ENCODE results near the gene METRN.

METRN gene

DNA sequence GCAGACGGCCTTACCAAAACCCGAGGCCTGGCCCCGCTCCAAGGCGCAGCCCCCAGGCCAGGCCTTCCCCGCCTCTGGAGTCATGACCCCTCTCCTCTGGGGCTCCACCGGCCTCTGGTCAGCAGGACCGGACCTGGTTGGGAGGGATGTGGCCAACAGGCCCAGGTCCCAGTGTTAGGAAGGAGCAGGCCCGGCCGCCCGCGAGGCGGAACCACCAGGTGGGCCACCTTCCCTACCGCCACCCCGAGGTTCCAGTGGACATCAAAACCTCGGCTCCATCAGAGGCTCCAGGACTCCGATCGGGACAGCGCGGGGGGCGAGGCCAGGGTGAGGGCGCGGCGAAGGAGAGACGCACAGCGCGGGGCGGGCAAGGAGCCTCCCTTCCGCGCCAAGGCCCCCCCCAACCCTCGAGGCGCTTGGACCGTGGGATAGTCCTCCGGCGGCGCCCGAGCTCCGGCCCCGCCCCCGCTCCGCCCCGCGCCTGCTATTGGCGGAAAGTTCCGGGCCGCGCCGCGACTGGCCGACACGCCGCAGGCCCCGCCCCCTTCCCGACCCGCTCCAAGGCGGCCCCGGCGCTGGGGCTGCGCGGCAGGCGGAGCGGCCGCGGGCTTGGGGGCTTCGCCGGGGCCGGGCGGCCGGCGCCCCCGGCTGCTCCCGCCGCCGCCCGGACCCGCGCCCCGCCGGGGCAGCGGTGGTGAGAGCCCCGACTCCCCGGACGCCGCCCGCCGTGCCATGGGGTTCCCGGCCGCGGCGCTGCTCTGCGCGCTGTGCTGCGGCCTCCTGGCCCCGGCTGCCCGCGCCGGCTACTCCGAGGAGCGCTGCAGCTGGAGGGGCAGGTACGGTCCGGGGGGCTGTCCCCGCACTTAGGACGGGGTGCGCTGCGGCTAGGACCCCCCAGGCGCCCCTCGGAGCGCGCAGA is at the start of gene METRN:
METRN (plus strand) TSS at position 561 of the 919 bp plus-strand sequence; CDS start at position 733, 172 bp downstream.
- no peak for DNase-seq

DNA sequence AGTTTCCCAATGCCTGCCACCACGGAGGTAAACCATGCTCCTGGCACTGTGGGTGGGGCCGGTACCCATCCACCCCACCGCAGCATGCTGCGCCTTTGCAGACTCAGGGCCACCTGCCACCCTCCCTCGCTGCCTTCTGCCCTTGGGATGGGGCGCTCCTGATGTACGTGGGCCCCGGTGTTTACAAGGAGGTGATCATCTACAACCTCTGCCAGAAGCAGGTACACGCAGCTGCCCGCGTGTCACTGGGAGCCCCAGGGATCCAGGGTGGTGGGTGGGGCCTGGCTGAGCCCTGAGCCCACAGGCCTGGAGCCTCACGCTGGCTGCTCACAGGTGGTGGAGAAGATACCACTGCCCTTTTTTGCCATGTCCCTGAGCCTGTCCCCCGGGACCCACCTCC is 48.3 kb upstream of the METRN start:
- no peak for DNase-seq

DNA sequence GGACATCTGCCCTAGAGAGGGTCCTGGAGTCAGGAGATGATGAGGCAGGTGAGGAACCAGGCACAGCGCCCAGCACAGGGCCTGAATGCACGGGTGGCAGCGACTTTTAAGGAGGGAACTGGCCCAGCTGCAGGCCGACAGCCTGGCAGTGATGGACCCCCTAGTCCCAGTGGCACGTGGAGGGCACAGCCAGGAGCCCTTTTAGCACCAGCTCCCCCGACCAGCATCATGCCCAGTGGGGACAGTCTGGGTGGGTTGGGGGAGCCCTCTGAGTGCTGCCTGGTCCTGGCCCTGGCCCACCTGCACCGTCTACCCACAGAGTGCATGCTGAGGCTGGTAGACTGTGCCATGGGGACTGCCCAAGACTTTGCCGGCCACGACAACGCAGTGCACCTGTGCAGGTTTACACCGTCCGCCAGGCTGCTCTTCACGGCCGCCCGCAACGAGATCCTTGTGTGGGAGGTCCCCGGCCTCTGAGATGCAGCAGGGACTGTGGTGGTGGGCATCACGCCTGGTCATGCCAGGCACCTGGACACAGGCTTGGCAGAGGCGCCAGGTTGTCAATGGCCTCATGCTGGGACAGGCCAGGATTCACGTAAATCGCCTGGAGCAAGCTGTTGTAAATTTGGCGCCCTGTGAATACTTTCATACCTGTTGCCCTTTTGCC is 47.7 kb upstream of the METRN start:
- DNase-seq: no peak

DNA sequence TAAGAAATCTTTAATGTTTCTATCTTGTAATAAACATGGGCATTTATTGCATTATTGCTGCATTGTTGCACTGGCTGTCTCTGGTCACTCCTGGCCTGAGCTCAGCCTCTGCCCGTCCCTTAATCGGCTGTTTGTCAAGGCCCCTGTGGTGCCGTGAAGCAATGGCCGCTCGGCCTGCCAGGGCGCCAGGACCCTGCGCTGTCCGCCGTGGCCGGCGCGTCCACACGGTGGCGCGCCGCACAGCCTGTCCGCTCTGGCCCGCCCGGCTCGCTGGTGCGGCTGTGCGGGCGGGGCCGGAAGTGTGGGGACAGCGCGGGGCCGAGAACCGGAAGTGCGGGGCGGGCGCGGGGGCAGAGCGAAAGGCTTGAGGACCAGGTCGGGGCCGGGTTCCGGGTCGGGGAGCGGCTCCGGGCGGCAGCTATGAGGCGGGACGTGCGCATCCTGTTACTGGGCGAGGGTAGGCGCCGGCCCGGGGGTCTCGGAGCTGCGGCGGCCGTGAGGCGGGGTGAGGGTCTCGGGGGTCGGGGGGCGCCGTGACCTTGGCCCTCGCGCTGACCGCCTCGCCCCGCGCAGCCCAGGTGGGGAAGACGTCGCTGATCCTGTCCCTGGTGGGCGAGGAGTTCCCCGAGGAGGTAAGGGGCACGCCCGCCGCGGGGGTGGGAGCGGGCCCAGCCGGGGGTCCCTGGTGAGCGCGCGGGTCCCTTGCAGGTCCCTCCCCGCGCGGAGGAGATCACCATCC is 47.0 kb upstream of the METRN start, which contains the start of gene RHOT2:
RHOT2 (plus strand) TSS at position 353 of the 739 bp plus-strand sequence; CDS start at position 421, 68 bp downstream.
- peak; percentile 83 for DNase-seq

DNA sequence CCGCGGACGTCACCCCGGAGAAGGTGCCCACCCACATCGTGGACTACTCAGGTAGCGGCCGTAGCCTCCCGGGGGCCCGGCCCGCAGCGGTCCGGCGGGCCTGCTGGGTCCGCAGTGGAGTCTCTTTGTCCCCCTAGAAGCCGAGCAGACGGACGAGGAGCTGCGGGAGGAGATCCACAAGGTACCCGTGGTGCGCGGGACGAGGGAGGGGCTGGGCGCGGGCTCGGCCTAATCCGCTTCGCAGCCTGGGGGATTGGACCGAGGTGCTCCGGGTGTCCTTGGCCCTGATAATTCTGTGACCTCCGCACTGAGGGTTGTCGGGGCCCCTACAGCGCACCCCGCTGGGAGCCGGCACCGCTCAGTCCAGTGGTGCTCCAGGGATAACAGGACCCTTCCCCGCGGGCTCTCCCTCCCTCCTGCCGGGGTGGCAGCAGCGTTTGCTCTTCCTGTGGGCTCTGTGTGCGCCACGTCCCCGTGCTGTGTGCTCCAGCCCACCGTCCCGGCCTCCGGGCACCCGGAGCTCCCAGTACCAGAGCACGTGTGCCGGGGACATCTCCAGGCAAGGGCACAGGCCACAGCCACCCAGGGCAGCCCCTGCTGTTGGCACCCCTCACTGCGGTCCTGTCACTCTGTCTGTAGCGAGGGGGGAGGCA is 46.3 kb upstream of the METRN start:
- no peak for DNase-seq

DNA sequence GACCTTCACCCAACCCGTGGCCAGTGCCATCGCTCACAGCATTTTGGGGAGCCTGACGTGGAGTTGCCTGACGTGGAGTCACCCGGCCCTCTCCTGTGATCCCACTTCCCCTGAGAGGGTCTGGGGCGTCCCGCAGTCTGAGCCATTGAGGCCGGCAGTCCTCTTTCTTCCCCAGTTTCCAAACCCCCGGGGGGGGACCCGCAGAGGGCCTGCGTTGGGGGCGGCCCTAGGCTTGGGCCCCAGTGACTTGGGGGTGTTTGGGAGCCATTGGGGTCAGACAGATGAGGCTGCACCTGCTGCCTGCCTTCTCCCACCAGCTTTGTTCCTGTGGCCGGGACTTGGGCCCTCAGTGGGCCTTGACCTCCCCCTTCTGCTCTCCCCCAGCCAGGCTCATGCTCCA is 45.3 kb upstream of the METRN start:
- DNase-seq: no peak

DNA sequence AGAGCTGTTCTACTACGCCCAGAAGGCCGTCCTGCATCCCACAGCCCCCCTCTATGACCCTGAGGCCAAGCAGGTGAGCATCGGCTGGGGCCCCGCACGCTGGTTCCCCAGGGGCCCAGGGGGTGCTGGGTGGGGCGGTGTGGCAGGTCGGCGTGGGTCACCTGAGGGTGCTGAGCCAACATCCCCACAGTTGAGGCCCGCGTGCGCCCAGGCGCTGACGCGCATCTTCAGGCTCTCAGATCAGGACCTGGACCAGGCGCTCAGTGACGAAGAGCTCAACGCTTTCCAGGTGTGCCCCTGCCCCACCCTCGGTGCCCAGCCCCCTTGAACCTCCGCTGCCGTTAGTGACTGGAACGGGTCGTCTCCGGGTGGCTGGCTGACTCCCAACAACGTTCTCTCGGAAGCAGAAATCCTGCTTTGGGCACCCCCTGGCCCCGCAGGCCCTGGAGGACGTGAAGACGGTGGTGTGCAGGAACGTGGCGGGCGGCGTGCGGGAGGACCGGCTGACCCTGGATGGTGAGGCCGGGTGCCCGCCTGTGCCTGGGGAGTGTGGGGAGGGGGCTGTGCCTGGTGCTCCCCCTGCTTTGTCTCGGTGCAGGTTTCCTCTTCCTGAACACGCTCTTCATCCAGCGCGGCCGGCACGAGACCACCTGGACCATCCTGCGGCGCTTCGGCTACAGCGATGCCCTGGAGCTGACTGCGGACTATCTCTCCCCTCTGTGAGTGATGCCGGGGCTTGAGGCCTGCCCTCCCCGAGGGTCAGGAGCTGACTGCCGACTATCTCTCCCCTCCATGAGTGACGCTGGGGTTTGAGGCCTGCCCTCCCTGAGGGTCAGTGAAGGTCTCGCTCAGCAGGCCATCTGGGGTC is 44.2 kb upstream of the METRN start:
- DNase-seq: no peak

DNA sequence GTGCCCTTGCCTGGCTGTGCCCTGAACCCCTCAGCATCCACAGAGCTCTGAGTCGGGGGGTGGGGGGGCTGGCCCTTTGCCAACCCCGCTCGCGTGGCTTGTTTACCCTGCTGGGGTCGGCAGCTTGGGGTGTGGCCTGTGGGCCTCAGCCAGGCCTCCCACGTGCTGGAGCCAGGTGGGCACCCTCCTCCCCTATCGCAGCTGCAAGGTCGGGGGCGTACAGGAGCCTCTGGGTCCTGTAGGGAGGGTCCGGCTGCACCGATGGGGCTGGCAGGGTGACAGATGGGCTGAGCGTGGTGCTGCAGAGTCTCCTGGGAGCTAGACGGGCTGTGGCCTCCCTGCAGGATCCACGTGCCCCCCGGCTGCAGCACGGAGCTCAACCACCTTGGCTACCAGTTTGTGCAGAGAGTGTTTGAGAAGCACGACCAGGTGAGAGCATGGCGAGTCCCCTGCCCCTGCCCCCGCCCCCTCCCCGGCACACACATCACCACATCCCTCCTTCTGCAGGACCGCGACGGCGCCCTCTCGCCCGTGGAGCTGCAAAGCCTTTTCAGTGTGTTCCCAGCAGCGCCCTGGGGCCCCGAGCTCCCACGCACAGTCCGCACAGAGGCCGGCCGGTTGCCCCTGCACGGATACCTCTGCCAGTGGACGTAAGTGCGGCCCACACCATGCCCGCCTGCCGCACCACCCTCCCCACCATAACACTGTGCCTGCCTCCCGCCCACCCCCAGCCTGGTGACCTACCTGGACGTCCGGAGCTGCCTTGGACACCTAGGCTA is 43.4 kb upstream of the METRN start:
- DNase-seq: no peak

DNA sequence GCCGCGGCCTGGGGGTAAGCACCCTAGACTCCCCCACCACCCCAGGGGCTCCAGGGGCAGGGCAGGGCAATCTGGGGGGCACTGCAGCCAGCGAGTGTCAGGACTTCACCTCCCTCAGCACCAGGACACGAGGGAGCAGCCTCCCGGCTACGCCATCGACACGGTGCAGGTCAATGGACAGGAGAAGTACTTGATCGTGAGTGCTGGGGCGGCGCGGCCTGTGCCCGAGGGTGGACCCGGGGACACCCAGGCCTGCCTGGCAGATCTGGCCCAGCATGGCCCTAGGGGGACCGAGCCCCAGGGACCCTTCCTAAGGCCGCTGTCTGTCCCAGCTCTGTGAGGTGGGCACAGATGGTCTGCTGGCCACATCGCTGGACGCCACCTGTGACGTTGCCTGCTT is 42.5 kb upstream of the METRN start:
- DNase-seq: no peak

DNA sequence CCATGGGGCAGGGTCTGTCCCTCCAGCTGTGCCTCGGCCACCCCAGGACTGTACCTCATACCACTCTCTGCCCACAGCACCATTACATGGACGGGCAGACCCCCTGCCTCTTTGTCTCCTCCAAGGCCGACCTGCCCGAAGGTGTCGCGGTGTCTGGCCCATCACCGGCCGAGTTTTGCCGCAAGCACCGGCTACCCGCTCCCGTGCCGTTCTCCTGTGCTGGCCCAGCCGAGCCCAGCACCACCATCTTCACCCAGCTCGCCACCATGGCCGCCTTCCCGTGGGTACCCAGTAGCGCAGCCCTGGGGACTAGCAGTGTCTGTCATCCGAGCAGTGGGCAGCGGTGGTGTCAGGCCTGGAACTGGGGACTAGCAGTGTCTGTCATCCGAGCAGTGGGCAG is 42.1 kb upstream of the METRN start:
- no peak for DNase-seq

DNA sequence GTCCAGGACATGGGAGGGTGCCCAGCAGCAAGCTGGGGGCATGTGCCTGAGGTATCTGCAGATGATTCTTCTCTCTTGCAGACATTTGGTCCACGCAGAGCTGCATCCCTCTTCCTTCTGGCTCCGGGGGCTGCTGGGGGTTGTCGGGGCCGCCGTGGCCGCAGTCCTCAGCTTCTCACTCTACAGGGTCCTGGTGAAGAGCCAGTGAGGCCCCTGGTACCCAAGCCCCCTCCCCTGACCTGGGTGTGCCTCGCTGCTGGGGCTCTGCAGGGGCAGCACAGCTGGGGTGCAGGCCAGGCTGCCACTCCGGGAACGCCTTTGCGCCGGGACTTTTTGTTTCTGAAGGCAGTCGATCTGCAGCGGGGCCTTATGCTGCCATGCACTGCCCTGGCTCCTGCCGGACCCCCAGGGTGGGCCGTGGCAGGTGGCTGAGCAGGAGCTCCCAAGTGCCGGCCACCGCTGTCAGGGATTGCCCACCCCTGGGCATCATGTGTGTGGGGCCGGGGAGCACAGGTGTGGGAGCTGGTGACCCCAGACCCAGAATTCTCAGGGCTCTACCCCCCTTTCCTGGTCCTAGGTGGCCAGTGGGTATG is 41.4 kb upstream of the METRN start:
- no peak for DNase-seq

DNA sequence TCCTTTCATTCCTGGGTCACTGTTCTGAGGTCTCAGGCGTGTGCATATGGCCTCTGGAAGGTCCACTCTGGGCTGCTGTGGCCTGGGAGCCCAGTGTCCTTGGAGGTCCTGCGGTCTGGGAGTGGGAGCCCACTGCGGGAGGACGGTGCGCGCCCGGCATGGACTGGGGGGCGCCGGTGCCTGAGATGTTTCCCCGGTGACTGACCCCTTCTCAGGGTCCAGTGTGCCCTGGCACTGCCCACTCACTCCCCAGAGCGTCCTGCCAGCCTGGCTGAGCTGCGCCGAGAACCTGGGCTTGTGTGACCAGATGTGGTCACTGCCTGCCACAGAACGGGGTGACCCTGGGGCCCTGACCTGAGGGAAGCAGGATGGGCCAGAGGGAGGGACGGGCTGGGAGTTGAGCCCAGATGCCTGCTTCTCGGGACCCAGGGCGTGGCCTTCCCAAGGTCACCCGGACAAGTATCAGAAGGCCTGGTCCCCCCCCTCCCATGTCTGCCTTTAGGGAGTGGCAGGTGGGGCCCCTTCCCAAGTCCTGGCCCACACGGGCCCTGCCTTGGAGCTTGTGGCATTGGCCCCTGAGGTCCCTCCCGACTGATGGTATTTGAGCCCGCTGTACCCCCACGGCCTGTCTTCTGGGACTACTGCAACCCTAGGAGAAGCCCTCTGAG is 40.6 kb upstream of the METRN start:
- no peak for DNase-seq

DNA sequence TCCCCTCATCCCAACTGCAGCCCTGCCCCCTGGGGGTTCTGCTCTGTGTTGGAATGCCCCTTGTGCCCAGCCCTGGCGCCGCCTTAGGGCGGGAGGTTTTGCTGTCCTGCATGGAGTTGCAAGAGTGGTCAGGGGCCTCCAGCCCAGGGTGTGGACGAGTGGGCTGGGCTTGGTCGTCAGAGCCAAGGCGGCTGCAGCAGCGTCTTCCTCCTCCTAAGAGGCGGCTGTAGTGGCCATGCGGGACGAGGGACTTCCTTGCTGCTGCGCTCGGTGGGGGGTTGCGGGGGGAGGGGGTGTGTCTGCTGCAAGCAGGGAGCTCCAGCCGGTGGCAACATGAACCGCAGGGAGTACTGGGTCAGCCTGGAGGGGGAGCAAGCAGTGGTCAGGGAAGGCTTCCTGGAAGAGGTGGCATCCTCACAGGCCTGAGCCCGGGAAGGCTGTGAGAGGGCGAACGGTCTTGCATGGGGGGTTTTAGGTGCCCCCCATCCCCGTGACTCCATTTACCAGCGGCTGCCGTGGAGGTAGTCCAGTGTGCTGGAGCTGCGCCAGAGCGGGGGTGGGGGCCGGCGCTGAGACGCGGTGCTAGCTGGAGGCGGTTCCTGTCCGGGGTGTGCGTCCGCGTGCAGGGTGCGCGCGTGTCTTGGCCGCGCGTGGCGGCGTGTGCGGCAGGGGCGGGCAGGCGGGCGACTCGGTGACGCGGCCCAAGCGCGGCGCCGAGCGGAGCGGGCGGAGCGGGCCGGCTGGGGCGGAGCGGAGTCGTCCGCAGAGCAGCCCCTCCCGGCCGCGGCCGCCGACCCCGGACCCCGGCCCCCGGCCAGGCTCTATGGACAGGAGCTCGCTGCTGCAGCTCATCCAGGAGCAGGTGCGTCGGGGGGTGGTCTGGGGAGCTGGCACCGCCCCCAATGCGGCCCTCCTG is 39.7 kb upstream of the METRN start, which contains the start of gene RHBDL1:
RHBDL1 (plus strand) TSS at position 704 of the 916 bp plus-strand sequence; CDS start at position 824, 120 bp downstream.
- no peak for DNase-seq

DNA sequence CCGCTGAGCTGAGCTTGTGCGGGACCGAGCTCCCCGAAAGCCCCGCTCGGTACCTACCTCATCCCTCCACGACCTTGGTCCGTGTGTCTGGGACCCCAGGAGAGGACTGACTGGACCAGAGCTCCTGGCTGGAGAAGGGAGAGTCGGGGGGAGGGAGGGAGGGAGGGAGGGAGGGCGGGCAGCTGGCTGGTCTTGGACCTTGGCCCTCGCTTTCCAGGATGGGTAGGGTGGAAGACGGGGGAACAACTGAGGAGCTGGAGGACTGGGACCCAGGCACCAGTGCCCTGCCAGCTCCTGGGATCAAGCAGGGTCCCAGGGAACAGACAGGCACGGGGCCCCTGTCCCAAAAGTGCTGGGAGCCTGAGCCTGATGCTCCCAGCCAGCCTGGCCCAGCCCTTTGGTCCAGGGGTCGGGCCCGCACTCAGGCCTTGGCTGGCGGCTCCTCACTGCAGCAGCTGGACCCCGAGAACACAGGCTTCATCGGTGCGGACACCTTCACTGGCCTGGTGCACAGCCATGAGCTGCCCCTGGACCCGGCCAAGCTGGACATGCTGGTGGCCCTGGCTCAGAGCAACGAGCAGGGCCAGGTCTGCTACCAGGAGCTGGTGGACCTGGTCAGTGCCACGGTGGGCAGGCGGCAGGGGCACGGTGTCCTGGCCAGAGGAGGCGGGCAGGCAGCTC is 38.9 kb upstream of the METRN start:
- DNase-seq: no peak

DNA sequence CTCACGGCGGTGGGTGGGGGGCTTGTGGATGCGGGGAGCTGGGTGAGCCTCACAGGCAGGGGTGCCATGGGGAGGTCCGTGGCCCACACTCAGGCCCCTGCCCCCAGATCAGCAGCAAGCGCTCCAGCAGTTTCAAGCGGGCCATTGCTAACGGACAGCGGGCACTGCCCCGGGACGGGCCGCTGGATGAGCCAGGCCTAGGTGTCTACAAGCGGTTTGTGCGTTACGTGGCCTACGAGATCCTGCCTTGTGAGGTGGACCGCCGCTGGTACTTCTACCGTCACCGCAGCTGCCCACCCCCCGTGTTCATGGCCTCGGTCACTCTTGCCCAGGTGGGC is 38.4 kb upstream of the METRN start:
- no peak for DNase-seq

DNA sequence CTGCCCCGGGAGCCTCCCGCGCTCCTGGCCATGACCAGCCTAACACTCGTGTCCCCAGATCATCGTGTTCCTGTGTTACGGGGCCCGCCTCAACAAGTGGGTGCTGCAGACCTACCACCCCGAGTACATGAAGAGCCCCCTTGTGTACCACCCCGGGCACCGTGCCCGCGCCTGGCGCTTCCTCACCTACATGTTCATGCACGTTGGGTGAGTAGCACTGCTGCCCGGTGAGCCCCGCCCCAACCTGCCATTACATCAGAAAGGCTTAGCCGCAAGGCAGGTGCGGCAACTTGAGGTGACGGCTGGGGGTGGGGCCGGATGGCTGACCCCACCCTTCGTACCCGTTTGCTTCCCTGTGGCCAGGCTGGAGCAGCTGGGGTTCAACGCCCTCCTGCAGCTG is 38.0 kb upstream of the METRN start:
- no peak for DNase-seq

DNA sequence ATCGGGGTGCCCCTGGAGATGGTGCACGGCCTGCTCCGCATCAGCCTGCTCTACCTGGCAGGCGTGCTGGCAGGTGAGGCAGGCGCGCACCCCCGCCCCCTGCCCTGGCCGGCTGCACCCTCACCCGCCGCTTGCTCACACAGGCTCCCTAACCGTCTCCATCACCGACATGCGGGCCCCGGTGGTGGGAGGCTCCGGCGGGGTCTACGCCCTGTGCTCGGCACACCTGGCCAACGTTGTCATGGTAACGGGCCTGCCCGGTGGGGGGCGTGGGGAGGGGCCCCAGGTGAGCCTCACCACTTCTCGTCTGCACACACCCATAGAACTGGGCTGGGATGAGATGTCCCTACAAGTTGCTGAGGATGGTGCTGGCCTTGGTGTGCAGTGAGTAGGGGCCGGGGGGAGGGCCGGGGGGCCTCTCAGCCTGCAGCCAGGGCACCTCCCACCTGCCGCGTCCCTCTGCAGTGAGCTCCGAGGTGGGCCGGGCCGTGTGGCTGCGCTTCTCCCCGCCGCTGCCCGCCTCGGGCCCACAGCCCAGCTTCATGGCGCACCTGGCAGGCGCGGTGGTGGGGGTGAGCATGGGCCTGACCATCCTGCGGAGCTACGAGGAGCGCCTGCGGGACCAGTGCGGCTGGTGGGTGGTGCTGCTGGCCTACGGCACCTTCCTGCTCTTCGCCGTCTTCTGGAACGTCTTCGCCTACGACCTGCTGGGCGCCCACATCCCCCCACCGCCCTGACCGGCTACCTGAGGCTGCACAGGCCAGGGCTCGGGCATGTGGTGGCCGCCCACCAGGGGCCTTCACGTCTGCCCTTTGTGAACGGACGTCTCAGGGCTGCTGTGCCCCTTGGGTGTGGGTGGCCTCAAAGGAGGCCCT is 37.4 kb upstream of the METRN start:
- DNase-seq: no peak
